OCI-M2 (cell line): ENCODE data around the gene RMND5B.

Experiments used
- DNase-seq: peaks from one replicate; lab custom pipeline; 2025; ENCODE audit not compliant: unreplicated experiment; lab: John Stamatoyannopoulos, UW

The RMND5B gene

DNA sequence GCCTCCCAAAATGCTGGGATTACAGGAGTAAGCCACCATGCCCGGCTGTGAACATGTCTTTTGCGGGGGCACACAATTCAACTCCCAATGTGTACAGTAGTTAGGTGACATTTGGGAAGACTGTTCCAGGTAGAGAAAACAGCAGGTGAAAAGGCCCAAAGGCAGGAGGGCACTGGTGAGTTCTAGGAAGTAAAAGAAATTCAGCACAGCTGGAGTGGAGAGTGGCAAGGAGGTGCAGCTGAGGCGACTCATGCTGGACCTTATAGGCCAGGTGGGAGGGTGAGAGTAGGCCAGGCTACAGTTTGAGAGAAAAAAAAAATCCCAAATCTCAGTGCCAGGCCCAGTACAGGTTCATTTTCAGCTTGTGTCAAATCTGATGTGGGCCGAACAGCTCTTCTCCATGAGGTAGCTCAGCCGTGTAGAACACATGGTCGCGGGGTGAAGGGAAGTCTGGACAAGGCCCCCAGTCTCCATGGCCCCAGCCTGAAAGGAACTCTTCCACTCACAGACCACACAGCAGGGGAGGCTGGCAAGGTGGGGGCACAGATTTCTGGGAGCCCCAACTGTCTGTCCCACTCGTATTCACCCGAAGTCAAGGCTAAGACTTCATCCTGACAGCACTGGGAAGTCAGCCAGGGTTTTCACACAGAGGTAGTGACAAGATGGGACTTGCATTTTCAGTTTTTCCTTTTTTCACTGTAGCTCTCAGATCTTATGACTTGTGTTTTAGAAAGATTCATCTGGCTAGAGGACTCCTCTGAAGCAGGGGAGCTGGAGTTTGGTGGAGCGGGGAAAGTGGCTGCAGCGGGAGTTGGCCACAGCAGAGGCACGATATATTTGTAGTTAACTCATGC, 69.0 kb downstream of the RMND5B start:
- no peak for DNase-seq
